ENCODE data around the gene CTNNBL1.

CTNNBL1 gene

DNA sequence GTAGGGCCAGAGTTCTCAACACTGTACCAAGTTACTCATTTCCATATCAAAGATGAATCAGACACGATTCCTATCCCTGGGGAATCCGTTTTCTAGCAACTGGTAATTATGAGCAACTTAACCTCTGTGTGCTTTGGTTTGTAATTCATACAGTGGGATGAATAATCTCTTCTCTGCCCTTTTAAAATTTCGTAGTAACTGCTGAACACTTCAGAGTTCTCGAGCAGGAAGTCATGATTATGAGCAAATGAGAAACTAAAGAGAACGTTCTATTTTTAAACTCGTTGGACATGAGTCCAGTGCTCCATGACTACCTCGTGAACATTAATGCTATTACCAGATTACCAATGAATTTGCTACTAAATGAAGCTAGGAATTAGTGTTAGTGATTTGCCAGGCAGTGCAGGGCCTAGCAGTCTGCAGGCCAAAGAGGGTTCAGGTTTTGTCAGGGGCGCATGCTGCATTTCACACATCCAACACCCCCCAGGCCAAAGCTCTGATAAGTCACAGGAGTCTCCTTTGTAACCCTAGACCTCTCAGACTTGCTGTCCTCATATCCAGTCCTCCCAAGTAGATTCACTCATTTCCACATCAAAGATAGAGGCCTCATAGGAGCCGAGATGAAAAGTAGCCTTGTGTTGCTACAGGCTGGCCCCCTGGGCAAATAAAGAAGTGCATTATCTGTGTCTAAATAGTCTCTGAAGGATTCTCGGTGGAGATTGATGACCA is 163.3 kb downstream of the CTNNBL1 start:
- DNase-seq = no peak

DNA sequence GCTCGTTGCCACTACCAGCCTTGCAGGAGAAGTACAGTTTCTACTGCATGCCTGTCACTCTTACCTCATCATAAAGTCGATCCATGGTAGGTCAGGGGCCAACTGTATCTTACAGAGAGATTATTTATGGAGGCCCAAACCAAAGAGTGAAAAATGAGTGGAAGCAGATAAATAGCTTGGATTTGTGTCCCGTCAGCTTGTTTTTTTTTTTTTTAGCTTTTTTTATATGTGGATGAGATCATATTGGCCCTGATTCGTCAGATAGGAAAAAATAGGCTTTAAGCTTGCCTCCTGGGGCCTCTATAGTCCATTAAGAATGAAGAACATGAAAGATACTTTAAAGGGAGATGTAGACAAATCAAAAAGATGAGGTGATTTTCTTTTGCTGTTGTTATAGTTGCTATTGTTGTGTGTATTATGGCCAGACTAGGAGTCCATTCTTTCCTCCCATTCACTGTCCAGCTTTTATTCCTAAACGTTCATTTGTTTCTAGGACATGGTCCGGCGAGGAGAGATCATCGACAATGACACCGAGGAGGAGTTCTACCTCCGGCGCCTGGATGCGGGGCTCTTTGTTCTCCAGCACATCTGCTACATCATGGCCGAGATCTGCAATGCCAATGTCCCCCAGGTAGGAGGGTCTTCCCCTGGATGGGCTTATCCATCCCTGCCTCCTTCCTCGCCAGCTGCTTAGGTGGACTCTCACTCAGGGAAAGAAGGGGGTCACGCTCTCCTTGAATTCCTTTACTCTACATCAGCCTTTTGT is 165.8 kb downstream of the CTNNBL1 start:
- no peak for DNase-seq

GRCh38 chr20:37863289-37863688 is 169.5 kb downstream of the CTNNBL1 start:
- no peak for DNase-seq

DNA sequence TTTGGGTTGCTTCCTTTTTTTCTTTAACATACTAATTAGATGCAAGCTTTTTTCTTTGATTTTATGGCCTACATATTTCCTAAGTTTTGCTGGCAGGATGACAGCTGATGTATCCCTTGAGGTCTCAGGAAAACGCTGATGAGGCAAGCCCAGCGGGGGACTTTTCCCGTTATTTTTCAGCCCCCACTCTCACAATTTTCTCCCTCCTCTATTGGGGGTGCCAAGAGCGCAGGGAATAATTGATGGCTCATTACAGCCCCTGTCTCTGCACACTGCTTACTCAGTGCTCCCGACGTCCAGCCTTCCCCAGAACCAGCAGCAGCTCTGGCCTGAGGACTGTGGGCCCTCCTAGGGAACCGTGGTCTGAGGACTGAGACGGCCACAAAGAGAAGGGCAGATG is 170.5 kb downstream of the CTNNBL1 start:
- no peak for DNase-seq

DNA sequence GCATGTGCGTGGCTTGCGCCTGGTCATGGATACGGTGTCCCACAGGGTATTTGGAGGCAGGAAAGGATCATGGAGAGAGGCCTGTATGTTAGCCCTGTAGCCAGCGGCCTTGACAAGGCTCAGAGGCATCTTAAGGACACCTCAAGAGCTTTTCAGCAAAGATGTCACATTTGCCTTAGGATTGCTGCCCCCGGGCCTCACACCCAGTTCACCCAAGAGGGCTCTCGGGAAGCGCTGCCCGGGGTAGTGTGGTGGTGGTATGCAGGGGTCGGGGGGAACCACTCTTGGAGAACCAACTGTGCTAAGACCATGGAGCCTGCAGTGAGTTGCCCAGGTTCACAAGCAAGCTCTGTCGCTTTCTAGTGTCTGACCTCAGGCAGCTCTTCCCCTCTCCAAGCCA is 172.2 kb downstream of the CTNNBL1 start:
- DNase-seq = no peak

- no peak for DNase-seq
These were observed 173.7 kb downstream of the CTNNBL1 start for GRCh38 chr20:37867289-37868195.

DNA sequence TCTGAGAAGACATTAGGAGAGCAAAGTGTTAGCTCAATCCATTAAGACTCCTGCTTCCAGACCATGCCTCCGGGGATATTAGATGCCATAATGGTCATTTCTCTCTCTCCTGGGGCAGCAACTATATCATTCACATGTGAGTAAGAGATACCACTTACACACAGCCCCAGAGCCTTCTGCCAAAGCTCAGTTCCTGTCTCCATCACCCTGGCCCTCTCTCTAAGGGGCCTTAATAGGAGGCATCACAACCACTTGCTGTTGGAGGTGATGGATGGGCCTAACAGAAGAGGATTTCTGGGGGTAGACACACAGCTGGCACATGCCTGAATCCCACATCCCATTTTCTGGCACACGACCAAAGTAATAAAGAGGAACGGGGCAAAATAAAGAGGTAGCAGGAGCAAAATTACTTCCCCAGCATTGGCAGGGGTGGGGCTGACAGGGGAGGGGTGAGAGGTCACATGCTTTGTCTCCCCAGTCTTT is 175.1 kb downstream of the CTNNBL1 start:
- DNase-seq = no peak

GRCh38 chr20:37869334-37869861 is 175.6 kb downstream of the CTNNBL1 start:
- no peak for DNase-seq

DNA sequence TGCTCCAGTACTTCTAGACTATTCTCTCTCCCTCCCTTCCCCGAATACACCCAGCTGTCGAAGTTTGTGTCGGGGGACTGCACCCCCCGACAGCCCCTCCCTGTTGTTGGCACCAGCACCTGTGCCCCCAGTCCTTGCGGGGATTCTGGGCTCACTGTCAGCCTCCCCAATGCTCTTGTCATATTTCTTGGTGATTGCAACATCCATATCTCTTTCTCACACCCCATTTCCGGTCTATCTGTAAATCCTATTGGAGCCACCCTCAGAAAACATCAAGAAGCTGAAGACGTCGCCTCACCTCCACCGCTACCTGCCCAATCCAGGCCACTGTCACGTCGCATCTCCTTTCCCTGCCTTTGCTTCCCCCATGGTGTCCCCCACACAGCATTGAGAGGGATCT is 176.5 kb downstream of the CTNNBL1 start:
- DNase-seq = no peak

GRCh38 chr20:37871751-37872150 is 177.9 kb downstream of the CTNNBL1 start:
- no peak for DNase-seq

GRCh38 chr20:37872161-37872560 is 178.3 kb downstream of the CTNNBL1 start:
- DNase-seq = no peak

GRCh38 chr20:37873884-37874283 is 180.1 kb downstream of the CTNNBL1 start:
- no peak for DNase-seq

- DNase-seq = no peak
These were observed 181.8 kb downstream of the CTNNBL1 start for GRCh38 chr20:37875460-37876175.

DNA sequence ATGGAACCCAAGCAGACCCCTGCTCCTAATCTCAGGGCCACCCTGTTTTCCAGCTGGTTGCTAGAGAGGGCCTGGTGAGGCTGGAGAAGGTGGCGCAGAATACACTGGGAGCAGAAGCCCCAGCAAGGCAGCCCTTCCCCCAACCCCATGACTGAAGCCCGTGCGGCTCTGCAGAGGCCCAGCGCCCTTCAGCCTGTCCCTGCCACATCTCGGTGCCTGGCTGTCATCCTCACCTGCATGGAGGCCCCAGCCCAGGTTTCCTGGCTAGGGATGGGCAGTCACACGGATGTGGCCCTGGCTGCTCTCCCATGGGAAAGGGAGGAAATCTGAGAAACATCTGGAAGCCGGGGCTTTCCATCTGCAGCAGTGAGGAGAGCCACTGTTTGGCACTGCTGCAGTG is 183.0 kb downstream of the CTNNBL1 start:
- no peak for DNase-seq

- no peak for DNase-seq
These were observed 184.3 kb downstream of the CTNNBL1 start for GRCh38 chr20:37877832-37878772.

DNA sequence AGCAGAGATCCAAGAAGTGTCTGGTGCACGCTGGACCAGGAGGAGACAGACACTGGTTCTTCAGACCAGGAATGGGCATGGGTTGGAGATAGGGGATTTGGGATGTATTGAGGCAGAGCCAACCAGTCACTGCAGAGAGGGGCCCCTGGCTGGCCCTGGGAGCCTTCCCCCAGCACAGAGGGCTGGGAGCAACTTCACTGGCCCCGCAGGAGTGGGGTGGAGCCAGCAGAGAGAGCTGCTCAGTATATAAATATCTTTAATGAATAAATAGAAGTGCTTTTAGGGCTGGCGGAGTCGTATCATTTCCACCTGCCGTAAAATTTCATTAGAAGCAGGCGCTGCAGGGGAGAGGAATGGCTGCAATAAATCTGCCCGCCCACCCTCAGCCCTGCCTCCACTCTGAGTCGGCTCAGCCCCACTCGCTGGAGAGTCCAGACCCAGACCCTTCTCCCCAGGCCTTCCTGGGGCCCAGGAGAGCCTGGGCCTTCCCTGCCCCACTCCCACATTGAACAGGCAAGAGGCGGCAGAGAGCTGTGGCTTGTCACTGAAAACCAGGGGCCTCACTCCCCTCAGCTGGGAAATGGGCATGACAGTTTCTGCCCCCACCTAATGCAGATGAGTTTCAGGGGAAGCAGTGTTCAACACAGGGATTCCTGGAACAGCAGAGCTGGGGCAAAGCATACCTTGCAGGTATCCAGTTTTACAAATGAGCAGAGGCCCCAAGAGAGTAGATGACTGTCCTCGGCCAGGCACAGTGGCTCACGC is 185.2 kb downstream of the CTNNBL1 start:
- no peak for DNase-seq

- no peak for DNase-seq
These were observed 186.0 kb downstream of the CTNNBL1 start for GRCh38 chr20:37879843-37880242.

- DNase-seq = no peak
These were observed 187.1 kb downstream of the CTNNBL1 start for GRCh38 chr20:37880726-37881591.
